Testis (tissue), 2 donors: ENCODE results near the gene RYR3.

Source experiments
- POLR2A ChIP-seq: fragments of 450-650 bp; IDR thresholded peaks from one replicate; pipeline ENCODE4 v1.6.1; 2017; ENCODE audit warnings: antibody characterized with exemption, mild to moderate bottlenecking, moderate library complexity
- TF ChIP-seq, protein P1 (sequence below), 3 experiments: fragments of 450-650 bp in 2 of 3; fragments of 200-600 bp in 1 of 3; sonication (generic) in 1 of 3; IDR thresholded peaks; one replicate each; pipeline ENCODE4 v1.5.1; 2016 to 2019; ENCODE audit warnings: antibody characterized with exemption in 3 of 3, mild to moderate bottlenecking in 2 of 3, moderate library complexity in 1 of 3

DNA sequence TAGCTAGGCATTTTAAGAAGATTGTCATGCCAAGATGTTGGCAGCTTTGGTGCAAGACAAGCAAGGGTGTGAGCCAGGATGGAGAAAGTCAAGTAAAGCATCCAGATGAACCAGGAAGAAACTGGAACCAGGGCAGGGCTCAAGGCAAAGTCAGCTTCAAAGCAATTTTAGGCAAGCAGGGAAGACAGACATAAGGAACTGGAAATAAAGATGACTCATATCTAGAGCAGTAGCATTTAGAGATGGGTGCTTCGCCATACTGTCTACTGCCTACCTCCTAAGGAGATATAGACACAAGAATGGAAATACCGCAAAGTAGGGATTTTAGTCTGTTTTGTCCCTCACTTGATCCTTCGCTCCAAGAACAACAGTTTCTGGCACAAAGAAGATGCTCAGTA is 59.9 kb downstream of the RYR3 start:
- no peak for TF ChIP-seq POLR2A
- TF ChIP-seq, protein P1, sequence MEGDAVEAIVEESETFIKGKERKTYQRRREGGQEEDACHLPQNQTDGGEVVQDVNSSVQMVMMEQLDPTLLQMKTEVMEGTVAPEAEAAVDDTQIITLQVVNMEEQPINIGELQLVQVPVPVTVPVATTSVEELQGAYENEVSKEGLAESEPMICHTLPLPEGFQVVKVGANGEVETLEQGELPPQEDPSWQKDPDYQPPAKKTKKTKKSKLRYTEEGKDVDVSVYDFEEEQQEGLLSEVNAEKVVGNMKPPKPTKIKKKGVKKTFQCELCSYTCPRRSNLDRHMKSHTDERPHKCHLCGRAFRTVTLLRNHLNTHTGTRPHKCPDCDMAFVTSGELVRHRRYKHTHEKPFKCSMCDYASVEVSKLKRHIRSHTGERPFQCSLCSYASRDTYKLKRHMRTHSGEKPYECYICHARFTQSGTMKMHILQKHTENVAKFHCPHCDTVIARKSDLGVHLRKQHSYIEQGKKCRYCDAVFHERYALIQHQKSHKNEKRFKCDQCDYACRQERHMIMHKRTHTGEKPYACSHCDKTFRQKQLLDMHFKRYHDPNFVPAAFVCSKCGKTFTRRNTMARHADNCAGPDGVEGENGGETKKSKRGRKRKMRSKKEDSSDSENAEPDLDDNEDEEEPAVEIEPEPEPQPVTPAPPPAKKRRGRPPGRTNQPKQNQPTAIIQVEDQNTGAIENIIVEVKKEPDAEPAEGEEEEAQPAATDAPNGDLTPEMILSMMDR (IDR thresholded peaks at IDR 0.05): no peak
